Ishikawa (cell line): ENCODE measurements around the gene RITA1.

Experiments used
- CEBPB ChIP-seq: IDR thresholded peaks from 2 replicates; pipeline ENCODE4 v1.6.1; 2012
- CREB1 ChIP-seq: IDR thresholded peaks from 2 replicates; pipeline ENCODE4 v1.6.1; 2012; ENCODE audit warnings: low read depth
- EGR1 ChIP-seq: IDR thresholded peaks from 2 replicates; pipeline ENCODE4 v1.6.1; 2012
- EP300 ChIP-seq: IDR thresholded peaks from 2 replicates; pipeline ENCODE4 v1.6.1; 2012; ENCODE audit warnings: borderline replicate concordance
- FOXM1 ChIP-seq: IDR thresholded peaks from 2 replicates; pipeline ENCODE4 v1.6.1; 2012; ENCODE audit warnings: low read depth, borderline replicate concordance
- MAX ChIP-seq: IDR thresholded peaks from 2 replicates; pipeline ENCODE4 v1.6.1; 2012
- NFIC ChIP-seq: IDR thresholded peaks from 2 replicates; pipeline ENCODE4 v1.6.1; 2012
- RAD21 ChIP-seq: IDR thresholded peaks from 2 replicates; pipeline ENCODE4 v1.6.1; 2012; ENCODE audit warnings: low read depth
- REST ChIP-seq: IDR thresholded peaks from 2 replicates; pipeline ENCODE4 v1.6.1; 2012; ENCODE audit warnings: low read depth, mild to moderate bottlenecking
- TAF1 ChIP-seq: IDR thresholded peaks from 2 replicates; pipeline ENCODE4 v1.6.1; 2012; ENCODE audit warnings: low read depth, mild to moderate bottlenecking
- TCF12 ChIP-seq: IDR thresholded peaks from 2 replicates; pipeline ENCODE4 v1.6.1; 2012; ENCODE audit warnings: low read depth
- TEAD4 ChIP-seq: IDR thresholded peaks from 2 replicates; pipeline ENCODE4 v1.6.1; 2012
- USF1 ChIP-seq: IDR thresholded peaks from 2 replicates; pipeline ENCODE4 v1.6.1; 2012
- YY1 ChIP-seq: IDR thresholded peaks from 2 replicates; pipeline ENCODE4 v1.6.1; 2012; ENCODE audit warnings: low read depth
- ZBTB7A ChIP-seq: IDR thresholded peaks from 2 replicates; pipeline ENCODE4 v1.6.1; 2012; ENCODE audit warnings: low read depth

RITA1 gene

GRCh38 chr12:113234483-113234882 lies 49.0 kb downstream of the RITA1 start:
- TF ChIP-seq TEAD4: no peak
- no peak for TF ChIP-seq YY1
- no peak for TF ChIP-seq USF1
- TF ChIP-seq REST: no peak
- TF ChIP-seq ZBTB7A: no peak
- no peak for TF ChIP-seq MAX
- no peak for TF ChIP-seq RAD21
- no peak for TF ChIP-seq EGR1
- TF ChIP-seq CEBPB: no peak
- no peak for TF ChIP-seq NFIC
- no peak for TF ChIP-seq TAF1
- no peak for TF ChIP-seq CREB1
- TF ChIP-seq TCF12: no peak
- TF ChIP-seq EP300: no peak
- no peak for TF ChIP-seq FOXM1

DNA sequence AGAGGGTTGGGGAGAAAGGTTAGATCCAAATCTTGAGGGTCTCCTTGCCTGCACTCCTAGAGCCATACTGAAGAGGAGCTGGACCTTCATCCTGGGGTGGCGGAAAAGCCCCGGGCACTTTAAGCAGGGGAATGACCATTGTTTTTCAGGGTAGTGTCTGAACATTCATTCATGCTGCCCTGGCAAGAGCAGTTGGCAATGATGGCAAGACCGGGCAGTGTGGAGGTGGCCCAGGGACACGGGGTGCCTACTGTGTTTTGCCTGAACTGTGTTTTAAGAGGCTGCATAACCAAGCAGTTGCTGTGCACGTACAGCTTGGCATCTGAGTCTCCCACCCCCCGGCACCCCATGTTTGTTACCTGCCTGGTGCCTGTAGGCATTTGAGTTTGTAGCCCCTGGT lies 50.5 kb downstream of the RITA1 start:
- TF ChIP-seq TAF1: no peak
- TF ChIP-seq TCF12: no peak
- TF ChIP-seq REST: no peak
- no peak for TF ChIP-seq EP300
- no peak for TF ChIP-seq MAX
- no peak for TF ChIP-seq EGR1
- TF ChIP-seq FOXM1: no peak
- no peak for TF ChIP-seq CREB1
- no peak for TF ChIP-seq TEAD4
- TF ChIP-seq YY1: no peak
- no peak for TF ChIP-seq NFIC
- no peak for TF ChIP-seq CEBPB
- no peak for TF ChIP-seq ZBTB7A
- TF ChIP-seq RAD21: no peak

DNA sequence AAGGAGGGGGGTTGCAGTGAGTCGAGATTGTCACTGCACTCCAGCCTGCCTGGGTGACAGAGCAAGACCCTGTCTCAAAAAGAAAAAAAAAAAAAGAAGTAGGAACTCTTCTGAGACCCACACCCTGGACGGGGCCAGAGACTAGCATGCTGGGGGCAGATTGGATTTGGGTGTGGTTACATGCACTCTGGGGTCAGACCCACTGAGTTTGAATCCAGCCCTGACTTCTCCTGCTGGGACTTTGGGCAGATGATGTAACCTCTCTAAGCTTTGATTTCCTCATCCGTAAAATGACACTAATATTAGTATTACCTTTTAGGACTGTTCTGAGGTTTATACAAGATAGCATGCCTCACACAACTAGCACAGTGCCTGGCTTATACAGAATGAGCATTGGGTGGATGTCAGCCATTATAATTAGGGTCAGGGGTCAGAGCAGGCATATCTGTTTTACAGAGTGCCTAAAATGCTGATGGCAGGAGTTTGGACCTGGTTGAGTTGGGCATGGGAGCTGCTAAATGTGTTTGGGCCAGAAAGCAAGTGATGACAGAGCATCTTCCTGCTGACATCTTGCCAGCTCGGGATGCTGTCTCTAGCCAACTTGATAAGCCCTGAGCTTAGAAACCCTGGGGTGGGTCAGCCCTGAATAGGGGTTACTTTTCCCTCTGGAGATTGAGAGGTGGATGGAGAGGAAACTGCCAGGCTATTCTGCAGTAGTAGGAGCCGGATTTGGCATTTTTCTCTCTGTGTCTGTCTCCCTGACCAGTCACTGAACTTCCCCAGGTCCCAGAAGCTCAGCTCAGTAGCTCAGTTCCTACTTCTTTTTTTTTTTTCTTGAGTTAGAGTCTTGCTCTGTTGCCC lies 51.2 kb downstream of the RITA1 start:
- TF ChIP-seq YY1 (no peak), TEAD4 (no peak), EGR1 (no peak), FOXM1 (no peak), NFIC (no peak), USF1 (no peak), ZBTB7A (no peak), EP300 (no peak)

DNA sequence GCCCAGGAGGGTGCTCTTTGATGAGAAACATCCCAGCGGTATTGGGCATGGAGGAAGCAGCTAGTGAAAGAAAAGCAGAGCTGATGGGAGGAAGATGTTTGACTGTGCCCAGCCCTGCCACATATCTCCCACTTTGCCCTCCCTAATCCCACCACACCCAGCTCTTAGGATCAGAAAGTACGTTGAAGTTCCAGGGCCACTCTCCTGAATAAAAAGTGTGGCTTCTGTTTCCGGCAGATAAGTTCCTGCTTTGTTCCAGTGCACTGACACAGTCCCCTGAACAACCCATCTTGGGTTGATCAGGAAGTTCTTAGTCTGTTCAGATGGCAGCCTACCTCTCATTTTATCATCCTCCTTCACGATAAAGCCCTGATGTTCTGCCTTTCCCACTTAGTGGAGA lies 52.2 kb downstream of the RITA1 start:
- TF ChIP-seq YY1: no peak
- TF ChIP-seq EGR1: no peak
- TF ChIP-seq USF1: no peak
- TF ChIP-seq MAX: no peak
- no peak for TF ChIP-seq ZBTB7A
- TF ChIP-seq REST: no peak
- TF ChIP-seq TAF1: no peak
- no peak for TF ChIP-seq EP300
- TF ChIP-seq NFIC: no peak
- no peak for TF ChIP-seq CREB1
- TF ChIP-seq TCF12: no peak
- TF ChIP-seq FOXM1: no peak
- TF ChIP-seq TEAD4: no peak
- no peak for TF ChIP-seq RAD21
